ENCODE measurements around the gene CHPT1. TPM values are rescaled to one million over a fixed set of nuclear protein-coding genes. Genes with fewer than 3 reads are reported as not detected.

The CHPT1 gene
- total RNA-seq, 4 donors from 2014 or later = 94.5 to 177 (median 150) TPM

- TF ChIP-seq POLR2A (IDR thresholded peaks at IDR 0.05) (no peak), CTCF (IDR thresholded peaks at IDR 0.05) (no peak)
- intact Hi-C loops (cut with DNase I) = loop anchor here (10.0 kb wide), 1 partner anchor 75 kb away; no protein-coding TSS in a partner anchor
- no peak for DNase-seq
- 93 to 98% methylated on average over 4 of the region's 4 CpGs for WGBS, 2 donors
- H3K4me3 ChIP-seq (replicated peaks in 1 of 3) = no peak overlapping the region
- no peak overlapping the region for H3K27ac ChIP-seq
- no peaks in the 10 kb centered on the region for H3K9me3 ChIP-seq
- peaks cover 0 to 10% of the 10 kb centered on the region in 2 donors for H3K36me3 ChIP-seq
- no peaks in the 10 kb centered on the region for H3K4me1 ChIP-seq
- H3K27me3 ChIP-seq = no peaks in the 10 kb centered on the region
These were observed 52.7 kb downstream of the CHPT1 start for GRCh38 chr12:101750152-101750551.

GRCh38 chr12:101759396-101760047 is 62.1 kb downstream of the CHPT1 start:
- TF ChIP-seq POLR2A (IDR thresholded peaks at IDR 0.05) (no peak), CTCF (IDR thresholded peaks at IDR 0.05) (peak; percentile 49 to 88 (median 76))
- intact Hi-C loops (cut with DNase I) = loop anchor here (10.0 kb wide), 2 partner anchors 85 to 185 kb away; no protein-coding TSS in a partner anchor
- H3K4me3 ChIP-seq (replicated peaks in 1 of 3) = no peak overlapping the region
- H3K9me3 ChIP-seq = no peaks in the 10 kb centered on the region
- peaks cover 7 to 12% of the 10 kb centered on the region in 2 donors for H3K4me1 ChIP-seq
- WGBS, 2 donors = 67% methylated on average over 5 of the region's 5 CpGs
- H3K27me3 ChIP-seq = no peaks in the 10 kb centered on the region
- peaks cover 0 to 4% of the 10 kb centered on the region in 2 donors for H3K36me3 ChIP-seq
- H3K27ac ChIP-seq = no peak overlapping the region
- no peak for DNase-seq

GRCh38 chr12:101761350-101761749 is 63.9 kb downstream of the CHPT1 start:
- intact Hi-C loops (cut with DNase I) = loop anchor here (10.0 kb wide), 1 partner anchor 187 kb away; no protein-coding TSS in a partner anchor
- DNase-seq = no peak
- peaks cover 7 to 12% of the 10 kb centered on the region in 2 donors for H3K4me1 ChIP-seq
- TF ChIP-seq POLR2A (IDR thresholded peaks at IDR 0.05) (no peak), CTCF (IDR thresholded peaks at IDR 0.05) (no peak)
- no peak overlapping the region for H3K4me3 ChIP-seq (replicated peaks in 1 of 3)
- peaks cover 0 to 4% of the 10 kb centered on the region in 2 donors for H3K36me3 ChIP-seq
- 83 to 89% methylated on average over 5 of the region's 5 CpGs for WGBS, 2 donors
- H3K9me3 ChIP-seq = no peaks in the 10 kb centered on the region
- no peak overlapping the region for H3K27ac ChIP-seq
- no peaks in the 10 kb centered on the region for H3K27me3 ChIP-seq

- Histone ChIP-seq H3K27ac (no peak overlapping the region), H3K4me1 (peaks cover 7 to 12% of the 10 kb centered on the region in 2 donors), H3K4me3 (replicated peaks in 1 of 3) (no peak overlapping the region), H3K9me3 (no peaks in the 10 kb centered on the region), H3K27me3 (no peaks in the 10 kb centered on the region), H3K36me3 (peaks cover 0 to 4% of the 10 kb centered on the region in 2 donors)
- TF ChIP-seq POLR2A (IDR thresholded peaks at IDR 0.05) (no peak), CTCF (IDR thresholded peaks at IDR 0.05) (no peak)
- no peak for DNase-seq
- 96 to 98% methylated on average over 4 of the region's 4 CpGs for WGBS, 2 donors
- intact Hi-C loops (cut with DNase I) = loop anchor here (10.0 kb wide), 1 partner anchor 187 kb away; no protein-coding TSS in a partner anchor
These were observed 64.3 kb downstream of the CHPT1 start for GRCh38 chr12:101761781-101762180.

GRCh38 chr12:101763246-101763931 is 65.9 kb downstream of the CHPT1 start:
- WGBS, 2 donors = 74 to 85% methylated on average over 6 of the region's 6 CpGs
- H3K27ac ChIP-seq = peak overlapping the region in 1 of 3 donors; percentile 8
- no peak overlapping the region for H3K4me3 ChIP-seq (replicated peaks in 1 of 3)
- peaks cover 0 to 4% of the 10 kb centered on the region in 2 donors for H3K36me3 ChIP-seq
- no peaks in the 10 kb centered on the region for H3K27me3 ChIP-seq
- no peak for DNase-seq
- TF ChIP-seq POLR2A (IDR thresholded peaks at IDR 0.05) = no peak
- TF ChIP-seq CTCF (IDR thresholded peaks at IDR 0.05) = no peak
- no peaks in the 10 kb centered on the region for H3K9me3 ChIP-seq
- intact Hi-C loops (cut with DNase I) = loop anchor here (10.0 kb wide), 1 partner anchor 189 kb away; no protein-coding TSS in a partner anchor
- H3K4me1 ChIP-seq = peaks cover 7 to 12% of the 10 kb centered on the region in 2 donors
